A673 (cell line): ENCODE data around the gene HAAO. TPM values are rescaled to one million over a fixed set of nuclear protein-coding genes. Genes with fewer than 3 reads are reported as not detected.
A peak's percentile ranks its signal among the peaks of the same experiment; 100 is the strongest.

Experiments used
- BruUV-seq: library from RNA; stranded (reverse); fragments of 400-500 nt; replicated peaks from 2 replicates; lab custom pipeline; 2021; lab: Mats Ljungman, UMichigan
- CTCF ChIA-PET: fragments of 300-600 bp; sonication (Branson Sonifier 250); formaldehyde crosslinking; loops from one replicate; lab custom pipeline; 2022; ENCODE audit warnings: antibody characterized with exemption; lab: Charles Lee
- POLR2A ChIA-PET: fragments of 300-600 bp; sonication (Branson Sonifier 250); formaldehyde crosslinking; loops from one replicate; lab custom pipeline; 2022; ENCODE audit warnings: antibody characterized with exemption; ENCODE audit not compliant: low non-redundant PET; lab: Charles Lee
- DNase-seq: peaks from one replicate; pipeline ENCODE4 v3.0.0-alpha.2; 2015; ENCODE audit warnings: low spot score
- H3K27ac ChIP-seq: fragments of 200-600 bp; sonication (generic); 2 replicates; pipeline ENCODE4 v1.5.1; 2016; ENCODE audit warnings: mixed run types, low read depth, mild to moderate bottlenecking, mixed read lengths, antibody characterized with exemption, low read length; ENCODE audit not compliant: poor library complexity, severe bottlenecking
- H3K27me3 ChIP-seq: fragments of 200-600 bp; sonication (generic); replicated peaks from 2 replicates; pipeline ENCODE4 v1.6.1; 2017; ENCODE audit warnings: mixed run types, low read depth, mild to moderate bottlenecking, mixed read lengths, antibody characterized with exemption, low read length; ENCODE audit not compliant: insufficient read depth, poor library complexity
- H3K36me3 ChIP-seq: fragments of 200-600 bp; sonication (generic); 2 replicates; pipeline ENCODE4 v1.6.1; 2016; ENCODE audit warnings: mixed run types, mild to moderate bottlenecking, mixed read lengths, antibody characterized with exemption, low read length; ENCODE audit not compliant: insufficient read depth, poor library complexity, severe bottlenecking
- H3K4me1 ChIP-seq: fragments of 200-600 bp; sonication (generic); 2 replicates; pipeline ENCODE4 v1.6.1; 2017; ENCODE audit warnings: mixed run types, mild to moderate bottlenecking, mixed read lengths, antibody characterized with exemption, low read length; ENCODE audit not compliant: insufficient read depth, poor library complexity, severe bottlenecking
- H3K4me3 ChIP-seq: fragments of 200-600 bp; sonication (generic); 2 replicates; pipeline ENCODE4 v1.5.1; 2016; ENCODE audit warnings: low read depth, mixed run types, mild to moderate bottlenecking, mixed read lengths, low read length; ENCODE audit not compliant: poor library complexity, severe bottlenecking
- H3K9me3 ChIP-seq: fragments of 200-600 bp; sonication (generic); 2 replicates; pipeline ENCODE4 v1.6.1; 2016; ENCODE audit warnings: mixed run types, low read depth, mild to moderate bottlenecking, mixed read lengths, antibody characterized with exemption, low read length; ENCODE audit not compliant: poor library complexity, severe bottlenecking
- EZH2 ChIP-seq: fragments of 200-600 bp; sonication (generic); IDR thresholded peaks from 2 replicates; pipeline ENCODE4 v1.6.1; 2017; ENCODE audit warnings: borderline replicate concordance, low read depth, mild to moderate bottlenecking, mixed read lengths, antibody characterized with exemption, low read length; ENCODE audit not compliant: poor library complexity, severe bottlenecking
- intact Hi-C: fragments of 100-400 bp; cut with micrococcal nuclease; formaldehyde crosslinking; loops from one replicate; pipeline ENCODE4 v1.10.0; 2022; ENCODE audit not compliant: unreplicated experiment
- total RNA-seq: library from RNA; stranded (reverse); gene quantifications from 2 replicates; pipeline ENCODE4 v1.2.3, GENCODE V29; 2021
- TF ChIP-seq, protein P1 (sequence below): fragments of 300-800, 200-600 bp; sonication (generic); conservative IDR thresholded peaks from 2 replicates; pipeline ENCODE4 v1.5.1; 2017; ENCODE audit warnings: low read depth, mild to moderate bottlenecking, antibody characterized with exemption, low read length, moderate library complexity, mixed read lengths

HAAO gene
- total RNA-seq, 1 experiment from 2014 or later: 2.4 TPM

DNA sequence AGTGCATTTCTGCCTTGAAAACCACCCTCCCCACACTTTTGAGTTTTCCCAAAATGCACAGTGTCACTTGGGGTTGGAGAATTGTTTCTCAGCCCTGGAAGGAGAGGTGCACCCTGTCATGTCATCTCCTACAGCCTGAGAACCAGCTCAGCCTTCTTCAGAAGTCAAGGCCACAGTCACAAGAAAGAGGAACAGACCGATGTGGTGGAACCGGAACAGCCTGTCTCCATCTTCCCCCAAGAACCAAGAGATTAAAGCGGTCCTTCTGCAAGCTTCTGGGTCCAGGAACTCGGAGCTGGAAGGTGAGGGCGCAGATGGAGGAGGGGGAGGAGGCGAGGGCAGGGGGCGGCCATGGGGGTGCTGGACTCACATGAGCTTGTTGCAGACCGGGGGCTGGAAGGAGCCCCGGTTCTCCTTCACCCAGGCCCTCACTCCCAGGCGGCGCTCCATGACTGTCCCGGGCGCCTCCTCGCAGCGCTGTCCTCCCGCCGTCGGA lies 248 bp downstream of the HAAO start:
- BruUV-seq: no TSS peak
- Histone ChIP-seq H3K36me3 (no peaks in the 10 kb centered on the region), H3K27me3 (no peaks in the 10 kb centered on the region), H3K4me3 (peak overlapping the region; percentile 52), H3K9me3 (no peaks in the 10 kb centered on the region), H3K4me1 (peaks cover 22% of the 10 kb centered on the region), H3K27ac (peak overlapping the region; percentile 68)
- DNase-seq: peak; percentile 33
- TF ChIP-seq, protein P1, sequence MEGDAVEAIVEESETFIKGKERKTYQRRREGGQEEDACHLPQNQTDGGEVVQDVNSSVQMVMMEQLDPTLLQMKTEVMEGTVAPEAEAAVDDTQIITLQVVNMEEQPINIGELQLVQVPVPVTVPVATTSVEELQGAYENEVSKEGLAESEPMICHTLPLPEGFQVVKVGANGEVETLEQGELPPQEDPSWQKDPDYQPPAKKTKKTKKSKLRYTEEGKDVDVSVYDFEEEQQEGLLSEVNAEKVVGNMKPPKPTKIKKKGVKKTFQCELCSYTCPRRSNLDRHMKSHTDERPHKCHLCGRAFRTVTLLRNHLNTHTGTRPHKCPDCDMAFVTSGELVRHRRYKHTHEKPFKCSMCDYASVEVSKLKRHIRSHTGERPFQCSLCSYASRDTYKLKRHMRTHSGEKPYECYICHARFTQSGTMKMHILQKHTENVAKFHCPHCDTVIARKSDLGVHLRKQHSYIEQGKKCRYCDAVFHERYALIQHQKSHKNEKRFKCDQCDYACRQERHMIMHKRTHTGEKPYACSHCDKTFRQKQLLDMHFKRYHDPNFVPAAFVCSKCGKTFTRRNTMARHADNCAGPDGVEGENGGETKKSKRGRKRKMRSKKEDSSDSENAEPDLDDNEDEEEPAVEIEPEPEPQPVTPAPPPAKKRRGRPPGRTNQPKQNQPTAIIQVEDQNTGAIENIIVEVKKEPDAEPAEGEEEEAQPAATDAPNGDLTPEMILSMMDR: no peak
- TF ChIP-seq EZH2: no peak
- intact Hi-C loops: loop anchor here (10.0 kb wide), 1 partner anchor 297 kb away; the partner anchor contains the start of gene KCNG3
- ChIA-PET POLR2A (no interaction called here), CTCF (no interaction called here)

DNA sequence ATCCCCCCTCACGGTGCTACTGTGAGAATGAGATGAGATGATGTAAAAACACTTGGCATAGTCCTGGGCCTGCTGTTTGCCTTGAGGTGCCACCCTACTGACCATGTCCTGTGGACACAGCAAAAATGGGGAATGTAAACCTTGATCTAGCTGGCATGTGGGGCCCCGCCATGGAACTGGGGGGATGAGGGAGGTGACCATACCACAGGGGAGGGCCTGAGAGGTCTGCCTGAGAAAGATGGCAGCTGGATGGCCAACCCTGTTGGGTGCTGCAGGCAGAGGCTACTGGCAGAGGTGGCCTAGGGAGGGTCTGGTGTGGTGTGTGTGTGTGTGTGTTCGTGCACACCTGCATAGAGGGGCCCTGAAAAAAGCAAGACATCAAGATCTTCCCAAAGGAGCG lies 777 bp downstream of the HAAO start:
- ChIA-PET POLR2A (no interaction called here), CTCF (no interaction called here)
- no peak for DNase-seq
- Histone ChIP-seq H3K27me3 (no peaks in the 10 kb centered on the region), H3K27ac (no peak overlapping the region), H3K4me3 (peak overlapping the region; percentile 52), H3K36me3 (no peaks in the 10 kb centered on the region), H3K4me1 (peaks cover 22% of the 10 kb centered on the region), H3K9me3 (no peaks in the 10 kb centered on the region)
- intact Hi-C loops: loop anchor here (10.0 kb wide), 1 partner anchor 297 kb away; the partner anchor contains the start of gene KCNG3
- no peak for TF ChIP-seq EZH2
- TF ChIP-seq, protein P1: no peak
- BruUV-seq: no TSS peak

DNA sequence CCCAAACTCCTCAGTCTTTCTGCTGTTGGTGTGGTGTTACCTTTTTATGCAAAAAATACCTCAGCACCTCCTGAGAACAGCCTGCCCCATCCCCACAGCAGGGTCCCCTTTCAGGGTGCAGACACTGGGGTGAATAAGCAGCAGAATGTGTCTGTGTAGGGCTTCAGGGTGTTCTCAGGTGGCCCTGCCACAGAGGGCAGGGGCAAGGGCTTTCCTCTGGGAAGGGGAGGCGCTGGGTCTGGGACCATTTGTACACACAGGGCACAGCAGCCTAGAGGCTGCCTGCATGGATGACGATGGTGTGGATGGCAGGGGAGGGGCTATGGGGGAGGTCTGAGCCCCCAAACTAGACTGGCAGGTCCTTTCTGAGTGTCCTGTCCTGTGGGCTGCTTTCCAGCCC lies 2.6 kb downstream of the HAAO start:
- POLR2A ChIA-PET: no interaction called here
- intact Hi-C loops: loop anchor here (10.0 kb wide), 1 partner anchor 295 kb away; the partner anchor contains the start of gene KCNG3
- no peaks in the 10 kb centered on the region for H3K9me3 ChIP-seq
- no TSS peak for BruUV-seq
- peaks cover 21% of the 10 kb centered on the region for H3K4me1 ChIP-seq
- CTCF ChIA-PET: no interaction called here
- no peak for DNase-seq
- H3K36me3 ChIP-seq: no peaks in the 10 kb centered on the region
- TF ChIP-seq, protein P1: no peak
- no peak for TF ChIP-seq EZH2
- H3K4me3 ChIP-seq: no peak overlapping the region
- no peak overlapping the region for H3K27ac ChIP-seq
- H3K27me3 ChIP-seq: no peaks in the 10 kb centered on the region
